Upper lobe of left lung (tissue), 4 donors: Measurements from ENCODE around the gene IQSEC1.

Source experiments
- POLR2A ChIP-seq, 4 donors: fragments of 450-650 bp; IDR thresholded peaks; one replicate each; pipeline ENCODE4 v1.5.1; 2016 to 2017; ENCODE audit warnings: antibody characterized with exemption in 4 of 4, mild to moderate bottlenecking in 2 of 4
- POLR2AphosphoS5 ChIP-seq, 2 donors: sonication (generic); formaldehyde crosslinking; IDR thresholded peaks; one replicate each; pipeline ENCODE4 v1.5.1; 2017; ENCODE audit warnings: antibody characterized with exemption in 2 of 2
- TF ChIP-seq, protein P1 (sequence below), 6 experiments: fragments of 450-650 bp in 4 of 6; fragments of 200-600 bp in 2 of 6; sonication (generic) in 2 of 6; IDR thresholded peaks; one replicate each; pipeline ENCODE4 v1.5.1; 2016 to 2019; ENCODE audit warnings: antibody characterized with exemption in 6 of 6

DNA sequence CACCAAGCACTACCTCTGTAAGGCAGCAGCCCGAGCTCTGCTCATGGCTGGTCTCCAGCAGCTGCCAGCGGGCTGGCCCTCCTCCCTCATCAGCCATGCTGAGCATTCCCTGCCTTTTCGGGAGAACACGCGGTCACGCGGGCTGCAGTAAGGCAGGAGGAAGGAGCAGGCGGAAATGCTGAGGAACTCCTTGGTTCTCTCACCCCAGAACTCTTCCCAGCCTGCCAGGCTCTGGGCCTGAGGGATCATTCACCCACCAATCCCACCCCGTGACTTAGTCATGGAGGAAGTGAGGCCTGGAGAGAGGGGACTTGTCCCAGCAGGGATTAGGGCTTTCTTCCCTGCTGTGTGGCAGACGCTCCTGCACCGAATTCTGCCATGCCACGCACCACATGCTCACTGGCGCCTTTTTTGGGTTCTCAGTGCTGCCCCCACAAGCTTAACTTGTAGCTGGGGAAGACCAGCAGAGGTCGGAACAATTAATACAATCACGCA, 189.0 kb downstream of the IQSEC1 start:
- TF ChIP-seq, protein P1, sequence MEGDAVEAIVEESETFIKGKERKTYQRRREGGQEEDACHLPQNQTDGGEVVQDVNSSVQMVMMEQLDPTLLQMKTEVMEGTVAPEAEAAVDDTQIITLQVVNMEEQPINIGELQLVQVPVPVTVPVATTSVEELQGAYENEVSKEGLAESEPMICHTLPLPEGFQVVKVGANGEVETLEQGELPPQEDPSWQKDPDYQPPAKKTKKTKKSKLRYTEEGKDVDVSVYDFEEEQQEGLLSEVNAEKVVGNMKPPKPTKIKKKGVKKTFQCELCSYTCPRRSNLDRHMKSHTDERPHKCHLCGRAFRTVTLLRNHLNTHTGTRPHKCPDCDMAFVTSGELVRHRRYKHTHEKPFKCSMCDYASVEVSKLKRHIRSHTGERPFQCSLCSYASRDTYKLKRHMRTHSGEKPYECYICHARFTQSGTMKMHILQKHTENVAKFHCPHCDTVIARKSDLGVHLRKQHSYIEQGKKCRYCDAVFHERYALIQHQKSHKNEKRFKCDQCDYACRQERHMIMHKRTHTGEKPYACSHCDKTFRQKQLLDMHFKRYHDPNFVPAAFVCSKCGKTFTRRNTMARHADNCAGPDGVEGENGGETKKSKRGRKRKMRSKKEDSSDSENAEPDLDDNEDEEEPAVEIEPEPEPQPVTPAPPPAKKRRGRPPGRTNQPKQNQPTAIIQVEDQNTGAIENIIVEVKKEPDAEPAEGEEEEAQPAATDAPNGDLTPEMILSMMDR (IDR thresholded peaks at IDR 0.05): no peak
- TF ChIP-seq POLR2AphosphoS5 (IDR thresholded peaks at IDR 0.05) (no peak), POLR2A (IDR thresholded peaks at IDR 0.05) (no peak)
